ENCODE measurements around the gene BMP8A. TPM values are rescaled to one million over a fixed set of nuclear protein-coding genes. Genes with fewer than 3 reads are reported as not detected.

Gene BMP8A
- total RNA-seq, 1 experiment from 2014 or later = 4.1 TPM

- no peak for ATAC-seq
- Histone ChIP-seq H3K4me3 (replicated peaks in 1 of 2; ENCODE audit: low read depth in 1 of 2, low read length in 2 of 2) (no peak overlapping the region), H3K4me1 (ENCODE audit: control insufficient read depth in 1 of 2, insufficient read depth in 2 of 2, low read length in 2 of 2) (0 out of 4 replicates have a peak, but pooled peaks cover 0 to 2% of the 10 kb centered on the region in 2 experiments), H3K36me3 (ENCODE audit: control insufficient read depth in 1 of 2, insufficient read depth in 2 of 2, low read length in 2 of 2) (no peaks in the 10 kb centered on the region), H4K20me1 (ENCODE audit: insufficient read depth) (no peaks in the 10 kb centered on the region), H3K79me2 (ENCODE audit: insufficient read depth, low read length) (no peaks in the 10 kb centered on the region), H3K27ac (ENCODE audit: low read depth, low read length) (no peak overlapping the region), H2AFZ (ENCODE audit: low read depth, low read length, poor library complexity, severe bottlenecking) (no peak overlapping the region), H3K9ac (ENCODE audit: low read length) (no peak overlapping the region), H3K4me2 (ENCODE audit: low read length) (no peak overlapping the region), H3K9me2 (ENCODE audit: insufficient read depth) (no peaks in the 10 kb centered on the region), H3K27me3 (ENCODE audit: insufficient read depth, low read length) (no peaks in the 10 kb centered on the region), H3K9me3 (ENCODE audit: control insufficient read depth in 1 of 2, insufficient read depth in 1 of 2, low read depth in 1 of 2, low read length in 2 of 2) (no peaks in the 10 kb centered on the region)
- BruUV-seq (replicated peaks) = no TSS peak
- RAD21 ChIA-PET (ENCODE audit: low non-redundant PET in 1 of 2, low total read pairs in 2 of 2, uncharacterized antibody in 2 of 2, unreplicated experiment in 2 of 2) = no interaction called here
- intact Hi-C loops (cut with micrococcal nuclease) = no loop called here
- POLR2A ChIA-PET = no interaction called here
- no peak for DNase-seq (ENCODE audit: low read depth, low spot score)
- CTCF ChIA-PET = no interaction called here
- TF ChIP-seq EZH2phosphoT487 (IDR thresholded peaks at IDR 0.05; ENCODE audit: borderline replicate concordance) = no peak
- TF ChIP-seq ZNF274 (IDR thresholded peaks at IDR 0.05; ENCODE audit: low read depth, low read length) = no peak
- TF ChIP-seq JUND (IDR thresholded peaks at IDR 0.05) = no peak
- TF ChIP-seq SIN3A (IDR thresholded peaks at IDR 0.05; ENCODE audit: low read depth) = no peak
- TF ChIP-seq SP1 (IDR thresholded peaks at IDR 0.05; ENCODE audit: low read depth) = no peak
Measured at GRCh38 chr1:39499668-39500067, 8.2 kb downstream of the BMP8A start.

GRCh38 chr1:39500862-39501389, 9.5 kb downstream of the BMP8A start:
- Histone ChIP-seq H3K4me3 (replicated peaks in 1 of 2; ENCODE audit: low read depth in 1 of 2, low read length in 2 of 2) (no peak overlapping the region), H3K36me3 (ENCODE audit: control insufficient read depth in 1 of 2, insufficient read depth in 2 of 2, low read length in 2 of 2) (no peaks in the 10 kb centered on the region), H3K9me3 (ENCODE audit: control insufficient read depth in 1 of 2, insufficient read depth in 1 of 2, low read depth in 1 of 2, low read length in 2 of 2) (no peaks in the 10 kb centered on the region), H3K27ac (ENCODE audit: low read depth, low read length) (no peak overlapping the region), H2AFZ (ENCODE audit: low read depth, low read length, poor library complexity, severe bottlenecking) (no peak overlapping the region), H3K4me2 (ENCODE audit: low read length) (no peak overlapping the region), H3K27me3 (ENCODE audit: insufficient read depth, low read length) (no peaks in the 10 kb centered on the region), H3K9ac (ENCODE audit: low read length) (no peak overlapping the region), H3K9me2 (ENCODE audit: insufficient read depth) (no peaks in the 10 kb centered on the region), H4K20me1 (ENCODE audit: insufficient read depth) (no peaks in the 10 kb centered on the region), H3K4me1 (ENCODE audit: control insufficient read depth in 1 of 2, insufficient read depth in 2 of 2, low read length in 2 of 2) (0 out of 4 replicates have a peak, but pooled peaks cover 0 to 2% of the 10 kb centered on the region in 2 experiments), H3K79me2 (ENCODE audit: insufficient read depth, low read length) (no peaks in the 10 kb centered on the region)
- intact Hi-C loops (cut with micrococcal nuclease) = no loop called here
- ChIA-PET CTCF (no interaction called here), POLR2A (no interaction called here), RAD21 (ENCODE audit: low non-redundant PET in 1 of 2, low total read pairs in 2 of 2, uncharacterized antibody in 2 of 2, unreplicated experiment in 2 of 2) (no interaction called here)
- no peak for ATAC-seq
- TF ChIP-seq TCF7L2 (IDR thresholded peaks at IDR 0.05; ENCODE audit: borderline replicate concordance, extremely low read depth, insufficient read depth, insufficient read length) = no peak
- no peak for TF ChIP-seq RAD21 (IDR thresholded peaks at IDR 0.05; ENCODE audit: low read depth)
- TF ChIP-seq ZFX (IDR thresholded peaks at IDR 0.05) = no peak
- no peak for TF ChIP-seq EZH2 (IDR thresholded peaks at IDR 0.05)
- no peak for TF ChIP-seq EGR1 (IDR thresholded peaks at IDR 0.05; ENCODE audit: low read depth)
- no peak for TF ChIP-seq JUND (IDR thresholded peaks at IDR 0.05)
- TF ChIP-seq, protein P1, sequence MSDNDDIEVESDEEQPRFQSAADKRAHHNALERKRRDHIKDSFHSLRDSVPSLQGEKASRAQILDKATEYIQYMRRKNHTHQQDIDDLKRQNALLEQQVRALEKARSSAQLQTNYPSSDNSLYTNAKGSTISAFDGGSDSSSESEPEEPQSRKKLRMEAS (IDR thresholded peaks at IDR 0.05) = no peak
- no peak for TF ChIP-seq CBX3 (IDR thresholded peaks at IDR 0.05; ENCODE audit: low read depth)
- no peak for TF ChIP-seq SRF (IDR thresholded peaks at IDR 0.05; ENCODE audit: low read depth)
- TF ChIP-seq ATF3 (IDR thresholded peaks at IDR 0.05) = no peak
- TF ChIP-seq EZH2phosphoT487 (IDR thresholded peaks at IDR 0.05; ENCODE audit: borderline replicate concordance) = no peak
- TF ChIP-seq CTCF (IDR thresholded peaks at IDR 0.05 in 2 of 3, conservative IDR thresholded peaks at IDR 0.05 in 1 of 3; ENCODE audit: borderline replicate concordance in 1 of 3, insufficient read depth in 1 of 3, low read depth in 2 of 3, low read length in 2 of 3) = no peak
- TF ChIP-seq REST (IDR thresholded peaks at IDR 0.05; ENCODE audit: low read depth) = no peak
- no peak for TF ChIP-seq POLR2AphosphoS5 (IDR thresholded peaks at IDR 0.05; ENCODE audit: low read depth, low read length)
- no peak for DNase-seq (ENCODE audit: low read depth, low spot score)
- no TSS peak for BruUV-seq (replicated peaks)

All from HCT116 (cell line).